ENCODE measurements around the gene HSPG2.

GRCh38 chr1:21907079-21907418, 30.1 kb downstream of the HSPG2 start:
- TF ChIP-seq POLR2AphosphoS5 (IDR thresholded peaks at IDR 0.05; ENCODE audit: low read depth, low read length) (no peak), POLR2A (IDR thresholded peaks at IDR 0.05; ENCODE audit: low read depth, low read length) (no peak), SPI1 (IDR thresholded peaks at IDR 0.05; ENCODE audit: low read depth, low read length) (no peak), TAF1 (IDR thresholded peaks at IDR 0.05; ENCODE audit: low read depth, low read length) (no peak), POU2F2 (IDR thresholded peaks at IDR 0.05; ENCODE audit: low read depth, low read length) (no peak)

Measured in GM12891 (cell line).